SK-N-SH (cell line): ENCODE measurements around the gene LTA4H. TPM values are rescaled to one million over a fixed set of nuclear protein-coding genes. Genes with fewer than 3 reads are reported as not detected.

Experiments used
- CTCF ChIA-PET: fragments of 300-600, 350-600 bp; formaldehyde crosslinking; extraction: SDS; loops from one replicate; lab custom pipeline; 2021; lab: Yijun Ruan, JAX
- POLR2A ChIA-PET: fragments of 350-600 bp; sonication (Branson Sonifier 250); formaldehyde crosslinking; extraction: SDS; loops from one replicate; lab custom pipeline; 2020; ENCODE audit warnings: antibody characterized with exemption, inconsistent platforms; lab: Yijun Ruan, JAX
- DNase-seq: peaks from one replicate; pipeline ENCODE4 v3.0.0; 2012
- H2AFZ ChIP-seq: fragments of 200-600 bp; sonication (generic); 2 replicates; pipeline ENCODE4 v1.8.1; 2016; ENCODE audit warnings: antibody characterized with exemption, mild to moderate bottlenecking, low read depth
- H3F3A ChIP-seq: fragments of 200-600 bp; sonication (generic); replicated peaks from 2 replicates; pipeline ENCODE3; 2016; ENCODE audit warnings: antibody characterized with exemption, mild to moderate bottlenecking; ENCODE audit not compliant: insufficient read depth
- H3K27ac ChIP-seq, 2 experiments: fragments of 200-500 bp in 1 of 2; fragments of 200-600 bp in 1 of 2; sonication (Bioruptor generic) in 1 of 2; sonication (generic), shearing (Covaris generic) in 1 of 2; 2 replicates each; pipeline versions ENCODE4 v1.5.1 to v1.6.1; 2014 to 2016; ENCODE audit warnings: low read depth in 2 of 2, inconsistent platforms in 1 of 2, low read length in 1 of 2, mild to moderate bottlenecking in 1 of 2, mixed read lengths in 1 of 2
- H3K27me3 ChIP-seq: fragments of 200-600 bp; sonication (generic), shearing (Covaris generic); 2 replicates; pipeline ENCODE4 v1.6.1; 2016; ENCODE audit warnings: mixed run types; ENCODE audit not compliant: insufficient read depth
- H3K36me3 ChIP-seq, 2 experiments: fragments of 200-500 bp in 1 of 2; fragments of 200-600 bp in 1 of 2; sonication (Bioruptor generic) in 1 of 2; sonication (generic) in 1 of 2; replicated peaks in 1 of 2; 2 replicates each; pipeline versions ENCODE3 to v1.5.1; 2014 to 2016; ENCODE audit warnings: low read length in 1 of 2, mild to moderate bottlenecking in 1 of 2; ENCODE audit not compliant: insufficient read depth in 2 of 2, control insufficient read depth in 1 of 2
- H3K4me1 ChIP-seq, 2 experiments: fragments of 200-500 bp in 1 of 2; fragments of 200-600 bp in 1 of 2; sonication (Bioruptor generic) in 1 of 2; sonication (generic), shearing (Covaris generic) in 1 of 2; 2 replicates each; pipeline versions ENCODE4 v1.5.1 to v1.6.1; 2014 to 2016; ENCODE audit warnings: low read depth in 1 of 2, low read length in 1 of 2, mixed run types in 1 of 2; ENCODE audit not compliant: insufficient read depth in 2 of 2, control insufficient read depth in 1 of 2
- H3K4me2 ChIP-seq: fragments of 200-600 bp; sonication (generic), shearing (Covaris generic); 2 replicates; pipeline ENCODE4 v1.6.1; 2017; ENCODE audit warnings: mixed run types
- H3K4me3 ChIP-seq, 2 experiments: fragments of 200-500 bp in 1 of 2; fragments of 200-600 bp in 1 of 2; sonication (Bioruptor generic) in 1 of 2; sonication (generic), shearing (Covaris generic) in 1 of 2; 2 replicates each; pipeline versions ENCODE4 v1.5.1 to v1.8.1; 2014 to 2016; ENCODE audit warnings: low read depth in 2 of 2, inconsistent platforms in 1 of 2, low read length in 1 of 2, mild to moderate bottlenecking in 1 of 2, mixed read lengths in 1 of 2, moderate library complexity in 1 of 2
- H3K79me2 ChIP-seq: fragments of 200-600 bp; sonication (generic); 2 replicates; pipeline ENCODE4 v1.8.1; 2017; ENCODE audit warnings: mild to moderate bottlenecking; ENCODE audit not compliant: insufficient read depth
- H3K9ac ChIP-seq: fragments of 200-600 bp; sonication (generic); 2 replicates; pipeline ENCODE4 v1.6.1; 2017; ENCODE audit warnings: mixed run types
- H3K9me2 ChIP-seq: fragments of 200-600 bp; sonication (generic); 2 replicates; pipeline ENCODE4 v1.6.1; 2017; ENCODE audit warnings: mixed run types
- H3K9me3 ChIP-seq: fragments of 200-600 bp; sonication (generic); 2 replicates; pipeline ENCODE4 v1.6.1; 2017; ENCODE audit warnings: mixed run types, mild to moderate bottlenecking, moderate library complexity
- H4K20me1 ChIP-seq: fragments of 200-600 bp; sonication (generic); 2 replicates; pipeline ENCODE4 v1.6.1; 2017; ENCODE audit warnings: mild to moderate bottlenecking, mixed run types; ENCODE audit not compliant: insufficient read depth
- CHD2 ChIP-seq: fragments of 150-350 bp; IDR thresholded peaks from 2 replicates; pipeline ENCODE4 v1.6.1; 2018; ENCODE audit warnings: low read length; ENCODE audit not compliant: partially characterized antibody
- EZH2phosphoT487 ChIP-seq: fragments of 200-600 bp; sonication (generic); IDR thresholded peaks from 2 replicates; pipeline ENCODE4 v1.6.1; 2017; ENCODE audit warnings: low read depth, mixed run types, mild to moderate bottlenecking, antibody characterized with exemption, moderate library complexity, borderline replicate concordance
- FOSL2 ChIP-seq: IDR thresholded peaks from 2 replicates; pipeline ENCODE4 v1.4.0; 2012; ENCODE audit warnings: low read depth, mild to moderate bottlenecking, moderate library complexity, borderline replicate concordance
- GATA2 ChIP-seq: sonication (generic); formaldehyde crosslinking; IDR thresholded peaks from 2 replicates; pipeline ENCODE4 v1.5.0; 2020; ENCODE audit warnings: mild to moderate bottlenecking, missing genetic modification reagents
- NFIC ChIP-seq: IDR thresholded peaks from 2 replicates; pipeline ENCODE4 v1.4.0; 2012; ENCODE audit warnings: borderline replicate concordance
- POLR2AphosphoS5 ChIP-seq: IDR thresholded peaks from 2 replicates; pipeline ENCODE4 v1.6.1; 2012; ENCODE audit warnings: low read depth, low read length
- RAD21 ChIP-seq: IDR thresholded peaks from 2 replicates; pipeline ENCODE4 v1.6.1; 2012; ENCODE audit warnings: mild to moderate bottlenecking, low read length
- RCOR1 ChIP-seq: fragments of 150-350 bp; IDR thresholded peaks from 2 replicates; pipeline ENCODE4 v1.6.1; 2017; ENCODE audit warnings: antibody characterized with exemption, low read length
- RFX5 ChIP-seq: IDR thresholded peaks from 2 replicates; pipeline ENCODE4 v1.6.1; 2012; ENCODE audit warnings: mild to moderate bottlenecking, improper control_type of control experiment, low read length
- SMC3 ChIP-seq: IDR thresholded peaks from 2 replicates; pipeline ENCODE4 v1.6.1; 2012; ENCODE audit warnings: low read depth, low read length, improper control_type of control experiment
- TAF1 ChIP-seq: IDR thresholded peaks from 2 replicates; pipeline ENCODE4 v1.6.1; 2012; ENCODE audit warnings: low read depth, mild to moderate bottlenecking, low read length, moderate library complexity, borderline replicate concordance
- TCF12 ChIP-seq: IDR thresholded peaks from 2 replicates; pipeline ENCODE4 v1.4.0; 2012
- TEAD4 ChIP-seq: IDR thresholded peaks from 2 replicates; pipeline ENCODE4 v1.4.0; 2012; ENCODE audit warnings: mild to moderate bottlenecking, borderline replicate concordance; ENCODE audit not compliant: insufficient read depth
- WGBS: methylation state at CpG from one replicate; pipeline ENCODE4 v1.1.6; 2017; ENCODE audit warnings: low lambda C conversion rate; 5-methylcytosine and 5-hydroxymethylcytosine counted together
- polyA plus RNA-seq, 3 experiments: library from polyadenylated mRNA; depleted of rRNA; stranded (reverse); fragments of >200 nt; gene quantifications; 2 replicates each; pipeline ENCODE4 v1.2.3, GENCODE V29; 2012
- TF ChIP-seq, protein P1 (sequence below): fragments of 200-600 bp; sonication (generic); IDR thresholded peaks from 2 replicates; pipeline ENCODE4 v1.6.1; 2017; ENCODE audit warnings: antibody characterized with exemption, mild to moderate bottlenecking, moderate library complexity
- TF ChIP-seq, protein P2 (sequence below): IDR thresholded peaks from 2 replicates; pipeline ENCODE4 v1.6.1; 2012; ENCODE audit warnings: mild to moderate bottlenecking, low read depth, low read length, moderate library complexity
- TF ChIP-seq, protein P3 (sequence below): IDR thresholded peaks from 2 replicates; pipeline ENCODE4 v1.4.0; 2012; ENCODE audit warnings: low read depth
- TF ChIP-seq, protein P4 (sequence below): fragments of 150-350 bp; IDR thresholded peaks from 2 replicates; pipeline ENCODE4 v1.6.1; 2017; ENCODE audit warnings: antibody characterized with exemption, low read length, low read depth, borderline replicate concordance

The LTA4H gene
- polyA plus RNA-seq, 1 of the 3 experiments (the other 2 are of a cell fraction), result 55.9 TPM

DNA sequence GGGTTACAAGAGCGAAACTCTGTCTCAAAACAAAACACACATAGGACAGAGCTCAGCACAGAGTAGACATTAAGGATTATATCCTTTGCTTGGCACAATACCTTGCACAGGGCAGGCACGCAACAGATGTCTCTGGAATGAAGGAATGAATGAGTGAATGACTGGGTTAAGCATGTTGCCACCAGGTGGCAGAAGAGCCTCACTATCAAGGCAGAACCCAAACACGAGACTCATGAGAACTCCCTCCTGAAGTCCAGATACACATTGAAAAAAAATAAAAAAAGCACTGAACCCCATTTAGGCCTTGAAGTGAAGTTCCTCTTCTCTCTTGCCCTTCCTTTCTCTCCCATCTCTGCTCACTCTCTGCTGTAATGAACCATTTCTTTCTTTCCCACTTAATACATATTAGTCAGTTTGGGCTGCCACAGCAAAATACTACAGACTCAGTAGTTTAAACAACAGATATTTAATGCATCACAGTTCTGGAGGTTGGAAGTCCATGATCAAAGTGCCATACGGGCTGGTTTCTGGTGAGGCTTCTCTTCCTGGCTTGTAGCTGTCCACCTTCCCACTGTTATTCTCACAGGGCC, 26.6 kb upstream of the LTA4H start:
- H4K20me1 ChIP-seq, result no peaks in the 10 kb centered on the region
- WGBS, result 44% methylated on average over 4 of the region's 4 CpGs
- no peaks in the 10 kb centered on the region for H3K36me3 ChIP-seq
- DNase-seq, result peak; percentile 69
- peak overlapping the region; percentile 78 for H2AFZ ChIP-seq
- no peaks in the 10 kb centered on the region for H3F3A ChIP-seq
- CTCF ChIA-PET, result interaction anchor here (0.7 to 6.9 kb wide), 14 partner anchors 12 to 478 kb away, joined by 3 to 84 read pairs (median 4); partner anchors contain the start of gene LTA4H
- H3K4me2 ChIP-seq, result no peak overlapping the region
- H3K4me1 ChIP-seq, result 0 out of 4 replicates have a peak, but pooled peaks cover 0 to 4% of the 10 kb centered on the region in 2 experiments
- H3K9ac ChIP-seq, result no peak overlapping the region
- H3K27me3 ChIP-seq, result no peaks in the 10 kb centered on the region
- TF ChIP-seq RAD21 (peak; percentile 96), TCF12 (0 out of 2 replicates have a peak, but pooled peaks have one; percentile 9), FOSL2 (no peak), RCOR1 (peak; percentile 59), TEAD4 (no peak), SMC3 (peak; percentile 97), CHD2 (peak; percentile 27)
- TF ChIP-seq, protein P1, sequence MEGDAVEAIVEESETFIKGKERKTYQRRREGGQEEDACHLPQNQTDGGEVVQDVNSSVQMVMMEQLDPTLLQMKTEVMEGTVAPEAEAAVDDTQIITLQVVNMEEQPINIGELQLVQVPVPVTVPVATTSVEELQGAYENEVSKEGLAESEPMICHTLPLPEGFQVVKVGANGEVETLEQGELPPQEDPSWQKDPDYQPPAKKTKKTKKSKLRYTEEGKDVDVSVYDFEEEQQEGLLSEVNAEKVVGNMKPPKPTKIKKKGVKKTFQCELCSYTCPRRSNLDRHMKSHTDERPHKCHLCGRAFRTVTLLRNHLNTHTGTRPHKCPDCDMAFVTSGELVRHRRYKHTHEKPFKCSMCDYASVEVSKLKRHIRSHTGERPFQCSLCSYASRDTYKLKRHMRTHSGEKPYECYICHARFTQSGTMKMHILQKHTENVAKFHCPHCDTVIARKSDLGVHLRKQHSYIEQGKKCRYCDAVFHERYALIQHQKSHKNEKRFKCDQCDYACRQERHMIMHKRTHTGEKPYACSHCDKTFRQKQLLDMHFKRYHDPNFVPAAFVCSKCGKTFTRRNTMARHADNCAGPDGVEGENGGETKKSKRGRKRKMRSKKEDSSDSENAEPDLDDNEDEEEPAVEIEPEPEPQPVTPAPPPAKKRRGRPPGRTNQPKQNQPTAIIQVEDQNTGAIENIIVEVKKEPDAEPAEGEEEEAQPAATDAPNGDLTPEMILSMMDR, result peak; percentile 83
- TF ChIP-seq, protein P2, sequence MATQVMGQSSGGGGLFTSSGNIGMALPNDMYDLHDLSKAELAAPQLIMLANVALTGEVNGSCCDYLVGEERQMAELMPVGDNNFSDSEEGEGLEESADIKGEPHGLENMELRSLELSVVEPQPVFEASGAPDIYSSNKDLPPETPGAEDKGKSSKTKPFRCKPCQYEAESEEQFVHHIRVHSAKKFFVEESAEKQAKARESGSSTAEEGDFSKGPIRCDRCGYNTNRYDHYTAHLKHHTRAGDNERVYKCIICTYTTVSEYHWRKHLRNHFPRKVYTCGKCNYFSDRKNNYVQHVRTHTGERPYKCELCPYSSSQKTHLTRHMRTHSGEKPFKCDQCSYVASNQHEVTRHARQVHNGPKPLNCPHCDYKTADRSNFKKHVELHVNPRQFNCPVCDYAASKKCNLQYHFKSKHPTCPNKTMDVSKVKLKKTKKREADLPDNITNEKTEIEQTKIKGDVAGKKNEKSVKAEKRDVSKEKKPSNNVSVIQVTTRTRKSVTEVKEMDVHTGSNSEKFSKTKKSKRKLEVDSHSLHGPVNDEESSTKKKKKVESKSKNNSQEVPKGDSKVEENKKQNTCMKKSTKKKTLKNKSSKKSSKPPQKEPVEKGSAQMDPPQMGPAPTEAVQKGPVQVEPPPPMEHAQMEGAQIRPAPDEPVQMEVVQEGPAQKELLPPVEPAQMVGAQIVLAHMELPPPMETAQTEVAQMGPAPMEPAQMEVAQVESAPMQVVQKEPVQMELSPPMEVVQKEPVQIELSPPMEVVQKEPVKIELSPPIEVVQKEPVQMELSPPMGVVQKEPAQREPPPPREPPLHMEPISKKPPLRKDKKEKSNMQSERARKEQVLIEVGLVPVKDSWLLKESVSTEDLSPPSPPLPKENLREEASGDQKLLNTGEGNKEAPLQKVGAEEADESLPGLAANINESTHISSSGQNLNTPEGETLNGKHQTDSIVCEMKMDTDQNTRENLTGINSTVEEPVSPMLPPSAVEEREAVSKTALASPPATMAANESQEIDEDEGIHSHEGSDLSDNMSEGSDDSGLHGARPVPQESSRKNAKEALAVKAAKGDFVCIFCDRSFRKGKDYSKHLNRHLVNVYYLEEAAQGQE, result no peak
- TF ChIP-seq, all 33 proteins: peak for 6
- no peaks in the 10 kb centered on the region for H3K9me3 ChIP-seq
- no peak overlapping the region for H3K27ac ChIP-seq
- POLR2A ChIA-PET, result no interaction called here
- H3K79me2 ChIP-seq, result no peaks in the 10 kb centered on the region
- no peaks in the 10 kb centered on the region for H3K9me2 ChIP-seq
- H3K4me3 ChIP-seq, result peak overlapping the region in 1 of 2 experiments; percentile 36; a peak in 1 of 4 replicates

DNA sequence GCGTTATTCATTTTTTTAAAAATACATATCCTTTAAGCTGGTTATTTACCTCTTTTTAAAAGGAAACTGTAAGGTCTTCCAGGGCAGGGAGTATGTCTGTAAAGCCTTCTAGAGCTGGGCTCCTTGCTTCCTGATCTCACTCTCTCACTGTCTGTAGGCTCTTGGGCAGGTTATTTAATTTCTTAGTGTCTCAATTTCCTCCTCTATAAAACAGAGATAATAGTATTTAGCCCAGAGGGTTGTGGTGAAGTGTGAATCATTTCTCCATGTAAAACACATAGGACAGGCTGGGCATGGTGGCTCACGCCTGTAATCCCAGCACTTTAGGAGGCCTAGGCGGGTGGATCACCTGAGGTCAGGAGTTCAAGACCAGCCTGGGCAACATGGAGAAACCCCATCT, 25.9 kb upstream of the LTA4H start:
- Histone ChIP-seq H2AFZ (no peak overlapping the region), H3K79me2 (no peaks in the 10 kb centered on the region), H3K4me3 (no peak overlapping the region), H3K9me2 (no peaks in the 10 kb centered on the region), H3K4me2 (no peak overlapping the region), H3F3A (no peaks in the 10 kb centered on the region), H3K4me1 (0 out of 4 replicates have a peak, but pooled peaks cover 0 to 4% of the 10 kb centered on the region in 2 experiments), H3K9ac (no peak overlapping the region), H3K36me3 (no peaks in the 10 kb centered on the region), H3K27ac (no peak overlapping the region), H3K27me3 (no peaks in the 10 kb centered on the region), H4K20me1 (no peaks in the 10 kb centered on the region), H3K9me3 (no peaks in the 10 kb centered on the region)
- whole genome bisulfite sequencing, result 100% methylated on average over 3 of the region's 3 CpGs
- ChIA-PET CTCF (interaction anchor here (1.0 to 6.9 kb wide), 12 partner anchors 11 to 1751 kb away, joined by 3 to 84 read pairs (median 4); no protein-coding TSS in a partner anchor), POLR2A (no interaction called here)
- DNase-seq, result no peak
- no peak for TF ChIP-seq TAF1
- TF ChIP-seq, protein P3, sequence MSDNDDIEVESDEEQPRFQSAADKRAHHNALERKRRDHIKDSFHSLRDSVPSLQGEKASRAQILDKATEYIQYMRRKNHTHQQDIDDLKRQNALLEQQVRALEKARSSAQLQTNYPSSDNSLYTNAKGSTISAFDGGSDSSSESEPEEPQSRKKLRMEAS, result no peak
- no peak for TF ChIP-seq NFIC
- no peak for TF ChIP-seq EZH2phosphoT487
- no peak for TF ChIP-seq POLR2AphosphoS5
- no peak for TF ChIP-seq GATA2
- TF ChIP-seq RFX5, result no peak
- TF ChIP-seq, protein P1, result no peak
- no peak for TF ChIP-seq TEAD4
- TF ChIP-seq, protein P4, sequence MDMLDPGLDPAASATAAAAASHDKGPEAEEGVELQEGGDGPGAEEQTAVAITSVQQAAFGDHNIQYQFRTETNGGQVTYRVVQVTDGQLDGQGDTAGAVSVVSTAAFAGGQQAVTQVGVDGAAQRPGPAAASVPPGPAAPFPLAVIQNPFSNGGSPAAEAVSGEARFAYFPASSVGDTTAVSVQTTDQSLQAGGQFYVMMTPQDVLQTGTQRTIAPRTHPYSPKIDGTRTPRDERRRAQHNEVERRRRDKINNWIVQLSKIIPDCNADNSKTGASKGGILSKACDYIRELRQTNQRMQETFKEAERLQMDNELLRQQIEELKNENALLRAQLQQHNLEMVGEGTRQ, result no peak
- no peak for TF ChIP-seq SMC3
